ENCODE data around the gene DDX1.
"Not testable (repeated sequence)": the region's sequence is repeated elsewhere in the genome, so short reads cannot be mapped to it uniquely, and the experiment has no call there.

DDX1 gene

DNA sequence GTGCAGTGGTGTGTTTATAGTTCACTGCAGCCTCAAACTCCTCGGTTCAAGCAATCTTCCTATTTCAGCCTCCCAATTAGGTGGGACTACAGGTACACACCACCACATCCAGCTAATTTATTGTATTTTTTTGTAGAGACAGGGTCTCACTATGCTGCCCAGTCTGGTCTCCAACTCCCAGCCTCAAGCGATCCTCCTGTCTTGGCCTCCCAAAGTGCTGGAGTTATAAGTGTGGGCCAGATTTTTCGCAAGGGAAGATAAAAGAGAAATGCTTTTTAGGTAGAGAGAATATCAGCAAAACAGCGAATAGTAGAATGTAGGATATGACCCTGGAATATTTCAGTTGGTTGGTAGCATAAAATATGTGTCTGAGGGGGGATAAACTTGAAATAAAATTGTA, 4.3 kb downstream of the DDX1 start:
- DNase-seq: no peak

DNA sequence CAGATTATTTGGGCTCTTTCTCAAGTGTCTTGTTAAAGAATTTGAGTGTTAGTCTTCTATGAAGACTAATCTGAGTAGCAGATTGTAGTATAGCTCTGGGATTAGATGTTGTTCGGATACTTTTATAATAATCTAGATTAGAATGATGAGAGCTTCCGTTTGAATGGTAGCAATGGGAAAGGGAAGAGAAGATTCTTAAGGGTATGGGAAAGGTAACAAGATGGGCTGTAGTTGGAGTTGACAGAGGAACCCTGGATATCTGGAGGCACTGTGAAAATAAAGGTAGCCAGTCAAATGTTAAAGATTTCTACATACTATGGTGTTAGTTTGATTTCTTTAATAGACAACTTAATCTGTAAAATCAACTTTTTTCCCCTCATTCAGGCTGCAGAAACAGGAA, 4.7 kb downstream of the DDX1 start:
- DNase-seq: no peak

DNA sequence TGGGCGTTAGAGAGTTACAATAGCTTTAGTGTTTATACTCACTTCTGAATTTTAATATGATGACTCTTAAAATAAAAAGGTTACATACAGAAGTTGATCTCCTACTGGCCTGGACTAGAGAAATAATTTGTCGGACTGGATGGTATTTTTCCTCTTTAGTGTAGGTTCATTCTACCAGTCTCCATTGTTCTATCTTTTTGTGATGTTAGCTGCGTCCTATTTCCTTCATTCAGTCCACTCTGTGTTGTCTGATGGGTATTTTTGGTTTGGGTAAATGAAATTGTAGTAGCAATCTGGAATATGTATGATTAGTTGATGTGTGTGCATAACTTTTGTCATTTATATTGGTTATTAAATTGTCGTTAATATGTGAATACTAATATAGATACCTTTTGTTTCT, 5.3 kb downstream of the DDX1 start:
- no peak for DNase-seq

DNA sequence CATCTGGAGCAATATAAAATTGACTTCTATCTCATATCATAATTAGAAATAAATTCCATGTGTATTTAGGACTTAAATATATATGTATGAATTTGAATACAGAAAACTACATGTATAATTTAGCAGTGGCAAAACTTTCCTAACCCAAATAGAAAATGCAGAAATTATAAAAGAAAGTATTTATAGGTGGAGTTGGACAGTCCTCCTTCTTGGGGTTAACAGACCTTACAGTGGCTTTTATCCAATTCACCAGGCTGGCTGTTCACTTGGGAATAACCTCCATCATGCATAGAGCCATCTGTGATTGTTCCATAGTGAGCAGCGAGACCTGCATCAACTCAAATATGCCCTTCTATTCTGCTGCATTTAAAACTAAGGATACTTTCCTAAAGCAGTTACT, 8.3 kb downstream of the DDX1 start:
- no peak for DNase-seq

DNA sequence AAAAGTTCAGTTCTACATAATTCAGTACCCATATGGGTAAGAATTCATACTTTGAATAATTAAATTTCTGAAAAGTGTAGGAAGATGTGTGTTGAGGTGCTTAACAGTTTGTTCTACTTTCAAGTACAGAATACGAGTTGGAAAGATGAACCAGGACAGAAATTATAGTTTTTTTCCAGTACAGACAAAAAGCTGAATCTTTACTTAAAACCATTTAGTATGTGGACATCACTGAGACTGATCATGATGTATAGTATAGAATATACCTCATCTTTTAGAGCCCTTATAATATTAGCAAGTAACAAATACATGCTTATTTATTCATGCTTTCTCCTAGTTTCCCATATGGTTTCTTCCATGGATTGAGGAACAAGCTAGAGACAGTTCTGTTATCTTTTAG, 10.0 kb downstream of the DDX1 start:
- DNase-seq: no peak

GRCh38 chr2:15602393-15602792, 10.7 kb downstream of the DDX1 start:
- no peak for DNase-seq

- no peak for DNase-seq
Observed at GRCh38 chr2:15603044-15603765, 11.5 kb downstream of the DDX1 start.

- no peak for DNase-seq
Observed at GRCh38 chr2:15603948-15604347, 12.3 kb downstream of the DDX1 start.

DNA sequence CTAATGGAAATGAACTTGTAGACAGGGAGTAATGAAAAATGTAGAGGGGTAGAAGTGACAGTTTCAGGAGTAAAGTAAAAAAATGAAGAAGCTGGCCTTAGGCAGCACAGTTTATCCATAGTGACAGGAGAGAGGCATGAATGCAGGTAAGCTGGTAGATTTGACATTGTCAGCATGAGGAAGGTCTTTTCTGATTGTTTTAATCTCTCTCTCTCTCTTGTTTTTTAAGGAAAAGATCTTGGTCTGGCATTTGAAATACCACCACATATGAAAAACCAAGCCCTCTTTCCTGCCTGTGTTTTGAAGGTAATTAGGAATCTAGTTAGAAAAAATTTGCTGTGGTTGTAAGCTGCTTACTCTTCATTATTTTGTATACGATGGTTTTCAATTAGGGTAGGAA, 14.1 kb downstream of the DDX1 start:
- DNase-seq: no peak

GRCh38 chr2:15606481-15607441, 15.1 kb downstream of the DDX1 start:
- no peak for DNase-seq

DNA sequence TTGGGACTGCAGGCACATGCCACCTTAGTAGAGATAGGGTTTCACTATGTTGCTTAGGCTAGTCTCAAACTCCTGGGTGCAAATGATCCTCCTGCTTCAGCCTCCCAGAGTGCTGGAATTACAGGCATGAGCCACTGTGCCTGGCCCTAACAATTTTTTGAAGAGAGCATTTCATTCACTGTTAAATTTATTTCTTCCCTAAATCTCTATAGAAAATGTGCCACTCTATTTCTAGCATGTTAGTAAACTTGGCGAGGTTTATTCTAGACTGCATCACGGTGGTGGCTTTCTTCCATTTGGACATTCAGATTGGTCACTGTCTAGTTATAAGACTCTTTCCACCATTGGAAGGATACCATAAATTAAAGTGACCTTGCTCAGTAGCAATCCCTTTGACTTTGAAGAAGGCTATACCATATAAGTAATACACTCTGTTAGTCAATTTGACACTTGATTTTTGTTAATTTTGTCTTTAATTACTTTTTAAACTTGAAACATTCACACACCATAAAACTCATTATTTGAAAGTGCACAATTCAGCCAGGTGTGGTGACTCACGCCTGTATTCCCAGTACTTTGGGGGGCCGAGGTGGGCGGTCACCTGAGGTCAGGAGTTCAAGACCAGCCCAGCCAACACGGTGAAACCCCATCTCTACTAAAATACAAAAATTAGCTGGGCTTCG, 16.2 kb downstream of the DDX1 start:
- no peak for DNase-seq

DNA sequence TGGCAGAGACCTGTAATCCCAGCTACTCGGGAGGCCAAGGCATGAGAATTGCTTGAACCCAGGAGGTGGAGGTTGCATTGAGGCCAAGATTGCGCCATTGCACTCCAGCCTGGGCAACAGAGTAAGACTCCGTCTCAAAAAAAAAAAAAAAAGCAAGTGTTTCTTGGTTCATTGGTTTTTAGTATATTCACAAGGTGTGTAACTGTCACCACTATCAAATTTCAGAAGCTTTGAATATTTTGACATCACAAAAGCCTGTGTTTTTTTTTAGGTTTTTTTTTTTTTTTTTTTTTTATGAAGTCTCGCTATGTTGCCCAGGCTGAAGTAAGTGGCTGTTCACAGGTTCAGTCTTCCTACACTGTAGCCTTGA, 16.7 kb downstream of the DDX1 start:
- no peak for DNase-seq

GRCh38 chr2:15609341-15610042, 17.8 kb downstream of the DDX1 start:
- no peak for DNase-seq

DNA sequence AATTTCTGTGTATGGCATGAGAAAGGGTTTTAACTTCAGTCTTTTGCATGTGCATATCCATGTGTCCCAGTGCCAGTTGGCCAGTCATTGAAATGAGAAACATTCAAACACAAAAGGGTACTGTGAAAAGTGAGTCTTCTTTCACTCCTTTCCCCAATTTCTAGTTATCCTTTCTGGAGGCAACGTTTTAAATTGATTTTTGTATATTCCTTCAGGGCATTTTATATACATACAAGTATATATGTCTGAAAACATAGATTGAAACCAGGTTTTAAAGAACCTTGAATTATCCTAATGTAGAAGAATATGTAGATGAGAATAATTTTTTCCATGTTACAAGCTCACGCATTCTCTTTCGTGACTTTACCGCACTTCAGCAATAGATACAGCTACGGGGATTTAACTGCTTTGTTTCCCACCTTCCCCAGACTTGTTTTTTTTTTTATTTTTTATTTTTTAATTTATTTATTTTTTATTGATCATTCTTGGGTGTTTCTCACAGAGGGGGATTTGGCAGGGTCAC, 18.8 kb downstream of the DDX1 start:
- DNase-seq: no peak

GRCh38 chr2:15612101-15612500, 20.4 kb downstream of the DDX1 start:
- DNase-seq: not testable (repeated sequence)

GRCh38 chr2:15613736-15614429, 22.2 kb downstream of the DDX1 start:
- no peak for DNase-seq

- no peak for DNase-seq
Observed at GRCh38 chr2:15614545-15615300, 23.1 kb downstream of the DDX1 start.

GRCh38 chr2:15615301-15615920, 23.7 kb downstream of the DDX1 start:
- DNase-seq: no peak

DNA sequence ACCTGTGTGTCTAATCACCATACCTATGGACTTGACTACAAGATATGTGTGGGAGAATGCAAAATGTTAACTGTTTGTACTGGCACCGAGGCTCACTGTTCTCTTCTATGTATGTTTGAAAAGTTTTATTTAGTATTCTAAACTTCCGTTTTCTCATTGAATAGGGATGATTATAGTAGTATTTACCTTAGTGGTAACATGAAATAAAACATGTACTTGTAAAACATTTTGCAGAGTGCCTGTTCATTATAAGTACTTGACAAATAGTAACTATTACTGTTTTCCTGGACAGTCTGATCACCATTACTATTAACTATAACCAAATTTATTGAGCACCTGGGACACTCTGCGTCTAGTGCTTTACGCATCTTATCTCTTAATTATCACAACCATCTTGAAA, 24.8 kb downstream of the DDX1 start:
- DNase-seq: no peak

GRCh38 chr2:15616850-15617777, 25.4 kb downstream of the DDX1 start:
- DNase-seq: no peak
